Measurements from ENCODE around the gene GTPBP3.
"Not testable (repeated sequence)": the region's sequence is repeated elsewhere in the genome, so short reads cannot be mapped to it uniquely, and the experiment has no call there.

Gene GTPBP3, protein sequence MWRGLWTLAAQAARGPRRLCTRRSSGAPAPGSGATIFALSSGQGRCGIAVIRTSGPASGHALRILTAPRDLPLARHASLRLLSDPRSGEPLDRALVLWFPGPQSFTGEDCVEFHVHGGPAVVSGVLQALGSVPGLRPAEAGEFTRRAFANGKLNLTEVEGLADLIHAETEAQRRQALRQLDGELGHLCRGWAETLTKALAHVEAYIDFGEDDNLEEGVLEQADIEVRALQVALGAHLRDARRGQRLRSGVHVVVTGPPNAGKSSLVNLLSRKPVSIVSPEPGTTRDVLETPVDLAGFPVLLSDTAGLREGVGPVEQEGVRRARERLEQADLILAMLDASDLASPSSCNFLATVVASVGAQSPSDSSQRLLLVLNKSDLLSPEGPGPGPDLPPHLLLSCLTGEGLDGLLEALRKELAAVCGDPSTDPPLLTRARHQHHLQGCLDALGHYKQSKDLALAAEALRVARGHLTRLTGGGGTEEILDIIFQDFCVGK

GRCh38 chr19:17336872-17337674 lies at the start of gene GTPBP3:
TSS of gene GTPBP3 (plus strand) at chr19:17337553. CDS start at chr19:17337612, 59 bp downstream.
- H3K27ac ChIP-seq = peak within 1 kb of the TSS; percentile 99
- TF ChIP-seq ZFX (IDR thresholded peaks at IDR 0.05; ENCODE audit: borderline replicate concordance) = no peak
- TF ChIP-seq, protein P1, sequence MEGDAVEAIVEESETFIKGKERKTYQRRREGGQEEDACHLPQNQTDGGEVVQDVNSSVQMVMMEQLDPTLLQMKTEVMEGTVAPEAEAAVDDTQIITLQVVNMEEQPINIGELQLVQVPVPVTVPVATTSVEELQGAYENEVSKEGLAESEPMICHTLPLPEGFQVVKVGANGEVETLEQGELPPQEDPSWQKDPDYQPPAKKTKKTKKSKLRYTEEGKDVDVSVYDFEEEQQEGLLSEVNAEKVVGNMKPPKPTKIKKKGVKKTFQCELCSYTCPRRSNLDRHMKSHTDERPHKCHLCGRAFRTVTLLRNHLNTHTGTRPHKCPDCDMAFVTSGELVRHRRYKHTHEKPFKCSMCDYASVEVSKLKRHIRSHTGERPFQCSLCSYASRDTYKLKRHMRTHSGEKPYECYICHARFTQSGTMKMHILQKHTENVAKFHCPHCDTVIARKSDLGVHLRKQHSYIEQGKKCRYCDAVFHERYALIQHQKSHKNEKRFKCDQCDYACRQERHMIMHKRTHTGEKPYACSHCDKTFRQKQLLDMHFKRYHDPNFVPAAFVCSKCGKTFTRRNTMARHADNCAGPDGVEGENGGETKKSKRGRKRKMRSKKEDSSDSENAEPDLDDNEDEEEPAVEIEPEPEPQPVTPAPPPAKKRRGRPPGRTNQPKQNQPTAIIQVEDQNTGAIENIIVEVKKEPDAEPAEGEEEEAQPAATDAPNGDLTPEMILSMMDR (IDR thresholded peaks at IDR 0.05) = no peak

GRCh38 chr19:17289489-17289888 lies 47.9 kb upstream of the GTPBP3 start:
- H3K27ac ChIP-seq = no peak overlapping the region
- TF ChIP-seq, protein P1 (IDR thresholded peaks at IDR 0.05) = no peak
- TF ChIP-seq ZFX (IDR thresholded peaks at IDR 0.05; ENCODE audit: borderline replicate concordance) = no peak

- TF ChIP-seq, protein P1 (IDR thresholded peaks at IDR 0.05) = peak; percentile 83
- no peak for TF ChIP-seq ZFX (IDR thresholded peaks at IDR 0.05; ENCODE audit: borderline replicate concordance)
- H3K27ac ChIP-seq = peak overlapping the region; percentile 88
These were observed 44.9 kb upstream of the GTPBP3 start for GRCh38 chr19:17292301-17293074.

- TF ChIP-seq, protein P1 (IDR thresholded peaks at IDR 0.05) = no peak
- TF ChIP-seq ZFX (IDR thresholded peaks at IDR 0.05; ENCODE audit: borderline replicate concordance) = no peak
- peak overlapping the region; percentile 88 for H3K27ac ChIP-seq
These were observed 43.7 kb upstream of the GTPBP3 start for GRCh38 chr19:17293605-17294004.

GRCh38 chr19:17294051-17294891 lies 43.1 kb upstream of the GTPBP3 start:
- TF ChIP-seq, protein P1 (IDR thresholded peaks at IDR 0.05) = no peak
- H3K27ac ChIP-seq = peak overlapping the region; percentile 88

DNA sequence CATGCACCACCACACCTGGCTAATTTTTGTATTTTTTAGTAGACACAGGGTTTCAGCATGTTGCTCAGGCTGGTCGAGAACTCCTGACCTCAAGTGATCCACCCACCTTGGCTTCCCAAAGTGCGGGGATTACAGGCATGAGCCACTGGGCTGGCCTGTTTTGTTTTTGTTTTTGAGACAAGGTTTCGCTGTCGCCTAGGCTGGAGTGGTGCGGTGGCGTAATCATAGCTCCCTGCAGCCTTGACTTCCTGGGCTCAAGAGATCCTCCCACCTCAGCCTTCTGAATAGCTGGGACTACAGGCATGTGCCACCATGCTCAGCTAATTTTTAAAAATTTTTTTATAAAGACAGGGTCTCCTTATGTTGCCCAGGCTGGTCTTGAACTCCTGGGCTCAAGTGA lies 41.8 kb upstream of the GTPBP3 start:
- not testable (repeated sequence) for H3K27ac ChIP-seq

All from 22Rv1 (cell line).